NCI-H2107 treated with DMSO at 0.1 percent for 48 hours (cell line): ENCODE results near the gene GOLGA6C.
"Not testable (repeated sequence)": the region's sequence is repeated elsewhere in the genome, so short reads cannot be mapped to it uniquely, and the experiment has no call there.

Experiments used
- DNase-seq: peaks from one replicate; lab custom pipeline; 2025; ENCODE audit not compliant: unreplicated experiment; lab: John Stamatoyannopoulos, UW

Gene GOLGA6C

DNA sequence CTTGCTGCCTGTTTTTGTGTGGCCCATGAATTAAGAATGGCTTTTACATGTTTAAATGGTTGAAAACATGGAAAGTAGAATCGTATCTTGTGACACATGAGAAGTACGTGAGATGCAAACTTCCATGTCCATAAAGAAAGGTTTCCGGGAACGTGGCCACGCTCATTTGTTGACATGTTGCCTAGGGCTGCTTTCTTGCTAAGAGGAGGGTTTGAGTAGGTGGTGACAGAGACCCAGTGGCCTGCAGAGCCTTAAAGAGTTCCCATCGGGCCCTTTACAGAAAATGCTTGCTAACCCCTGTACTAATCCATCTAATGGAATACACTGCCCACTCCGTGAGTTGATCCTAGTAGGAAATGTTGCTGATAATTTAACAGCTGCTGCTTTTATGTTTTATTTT lies 31.0 kb upstream of the GOLGA6C start:
- not testable (repeated sequence) for DNase-seq

DNA sequence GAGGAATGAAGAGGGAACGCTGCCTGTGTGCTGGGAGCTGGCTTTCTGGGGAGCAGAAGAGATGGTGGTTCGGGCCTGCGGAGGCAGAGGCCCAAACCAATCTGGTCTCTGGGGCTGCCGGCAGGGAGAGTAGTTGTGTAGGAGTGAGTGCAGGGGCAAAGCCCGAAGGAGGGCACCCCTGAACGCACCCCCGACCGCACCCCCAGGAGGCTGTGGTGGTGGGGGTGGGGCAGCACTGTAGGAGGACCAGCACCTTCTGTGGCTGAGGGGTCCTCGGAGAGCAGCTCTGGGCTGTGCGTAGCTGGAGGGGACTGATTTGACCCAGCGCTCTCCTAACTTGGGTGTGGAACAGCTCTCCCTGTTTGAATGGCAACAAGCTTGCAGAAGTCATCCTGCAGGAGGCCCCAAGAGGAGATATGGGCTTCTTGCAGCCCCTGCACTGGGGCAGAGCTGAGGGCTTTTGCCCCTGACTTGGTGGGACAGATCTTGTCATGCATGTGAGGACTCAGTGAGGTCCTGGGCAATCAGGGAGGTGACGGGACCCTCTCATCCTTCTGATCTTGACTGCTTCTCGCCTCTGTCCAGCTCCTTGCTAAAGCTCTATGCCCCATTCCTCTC lies 30.4 kb upstream of the GOLGA6C start:
- no peak for DNase-seq

- DNase-seq = no peak
These were observed 29.3 kb upstream of the GOLGA6C start for GRCh38 chr15:75228787-75229186.

DNA sequence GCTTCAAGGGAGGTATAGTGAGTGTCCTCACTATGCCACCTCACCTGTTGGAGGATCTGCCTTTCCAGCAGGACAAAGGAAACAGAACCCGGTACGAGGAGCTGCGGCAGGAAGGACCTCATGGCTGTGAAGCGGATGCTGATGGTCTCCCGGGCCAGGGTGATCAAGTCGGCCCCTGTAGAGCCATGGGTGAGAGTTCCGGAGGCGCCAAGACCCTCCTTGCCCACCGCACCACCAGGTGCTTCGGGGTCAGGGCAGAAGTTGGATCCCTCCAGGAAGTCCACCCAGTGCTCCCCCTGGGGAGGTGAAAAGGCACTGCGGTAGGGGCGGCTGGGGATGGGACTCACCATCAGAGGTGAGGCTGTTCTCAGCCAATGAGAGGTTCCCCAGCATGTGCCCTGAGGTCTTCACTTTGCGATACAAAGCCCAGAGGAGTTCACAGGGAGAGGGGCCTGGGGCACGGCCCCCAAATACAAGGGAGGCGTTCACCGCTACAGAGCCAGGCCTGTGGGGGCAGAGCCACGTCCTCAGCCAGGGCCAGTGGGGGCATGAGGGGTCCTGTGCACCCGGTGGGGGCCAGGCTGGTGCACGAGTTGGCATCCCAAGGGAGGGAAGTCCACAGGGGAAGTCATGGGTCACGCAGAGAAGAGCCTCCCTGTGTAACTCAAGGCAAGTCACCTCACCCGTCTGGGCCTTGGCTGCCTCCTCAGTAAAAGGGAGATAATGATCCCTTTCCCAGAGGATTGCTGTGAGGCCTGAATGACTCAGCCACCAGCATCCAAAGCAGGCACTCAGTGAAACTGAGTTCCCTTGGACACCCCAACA lies 28.7 kb upstream of the GOLGA6C start:
- no peak for DNase-seq

GRCh38 chr15:75230016-75230343 lies 28.2 kb upstream of the GOLGA6C start:
- DNase-seq = no peak

DNA sequence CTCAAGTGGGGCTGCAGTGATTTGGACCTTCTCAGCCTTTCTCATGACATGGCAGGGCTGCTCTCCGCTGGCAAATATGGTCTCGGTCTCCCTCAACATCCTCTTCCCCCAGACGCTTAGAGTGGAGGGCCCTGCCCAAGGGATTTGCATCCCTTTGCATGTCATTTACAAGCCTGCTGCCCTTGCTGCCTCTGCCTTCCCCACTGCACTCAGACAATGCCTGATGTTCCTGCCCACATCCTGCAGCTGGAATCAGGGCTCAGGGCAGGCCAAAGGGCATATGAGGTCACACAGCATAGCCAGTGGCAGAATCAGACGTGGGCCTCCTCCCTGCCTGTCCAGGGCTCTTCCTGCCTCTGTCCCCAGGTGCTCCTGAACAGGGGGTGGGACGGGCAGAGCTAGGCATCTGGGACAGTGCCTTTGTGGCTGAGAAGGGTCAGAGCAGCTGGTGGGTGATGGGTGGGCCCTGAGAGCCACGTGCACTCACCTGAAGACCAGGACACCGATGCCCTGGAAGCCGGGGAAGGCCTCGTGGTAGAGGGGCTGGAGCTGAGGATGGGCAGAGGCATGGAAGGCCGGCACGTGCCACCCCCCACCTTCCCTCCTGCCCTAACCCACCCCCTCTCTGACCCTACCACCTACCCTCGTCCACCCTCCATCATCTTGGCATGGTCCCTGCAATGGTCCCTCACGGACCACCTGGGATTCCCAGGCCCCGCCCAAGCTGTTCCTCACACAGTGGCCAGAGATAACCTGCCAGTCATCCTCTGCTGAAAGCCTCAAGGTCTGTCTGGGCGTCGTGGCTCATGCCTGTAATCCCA lies 27.4 kb upstream of the GOLGA6C start:
- DNase-seq = no peak

- no peak for DNase-seq
These were observed 26.3 kb upstream of the GOLGA6C start for GRCh38 chr15:75231836-75232235.

DNA sequence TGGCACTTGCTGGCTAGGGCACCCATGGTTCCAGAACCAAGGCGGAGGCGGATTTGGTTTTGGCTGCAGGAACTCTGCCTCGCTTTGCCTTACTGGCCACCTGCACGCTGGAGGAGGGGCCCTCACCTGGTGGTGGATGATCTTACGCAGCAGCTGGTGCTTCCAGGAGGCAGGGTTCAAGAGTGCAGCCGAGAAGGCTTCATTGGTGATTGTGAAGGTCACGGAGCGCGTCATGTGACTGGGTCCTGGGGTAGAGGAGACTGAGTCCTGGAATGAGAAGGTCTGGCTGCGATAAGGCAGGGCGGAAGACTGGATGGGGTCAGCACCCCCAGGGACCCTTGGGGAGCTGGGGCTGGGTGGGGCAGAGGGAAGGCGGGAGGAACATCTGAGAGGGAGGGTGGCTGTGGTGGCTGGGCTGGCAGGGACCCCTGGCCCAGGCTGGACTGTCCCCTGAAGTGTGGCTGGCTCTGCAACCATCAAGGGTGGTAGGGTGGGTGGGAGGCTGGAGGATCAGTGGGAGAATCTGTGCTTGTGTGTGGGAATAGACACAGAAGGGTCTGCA lies 25.8 kb upstream of the GOLGA6C start:
- no peak for DNase-seq

DNA sequence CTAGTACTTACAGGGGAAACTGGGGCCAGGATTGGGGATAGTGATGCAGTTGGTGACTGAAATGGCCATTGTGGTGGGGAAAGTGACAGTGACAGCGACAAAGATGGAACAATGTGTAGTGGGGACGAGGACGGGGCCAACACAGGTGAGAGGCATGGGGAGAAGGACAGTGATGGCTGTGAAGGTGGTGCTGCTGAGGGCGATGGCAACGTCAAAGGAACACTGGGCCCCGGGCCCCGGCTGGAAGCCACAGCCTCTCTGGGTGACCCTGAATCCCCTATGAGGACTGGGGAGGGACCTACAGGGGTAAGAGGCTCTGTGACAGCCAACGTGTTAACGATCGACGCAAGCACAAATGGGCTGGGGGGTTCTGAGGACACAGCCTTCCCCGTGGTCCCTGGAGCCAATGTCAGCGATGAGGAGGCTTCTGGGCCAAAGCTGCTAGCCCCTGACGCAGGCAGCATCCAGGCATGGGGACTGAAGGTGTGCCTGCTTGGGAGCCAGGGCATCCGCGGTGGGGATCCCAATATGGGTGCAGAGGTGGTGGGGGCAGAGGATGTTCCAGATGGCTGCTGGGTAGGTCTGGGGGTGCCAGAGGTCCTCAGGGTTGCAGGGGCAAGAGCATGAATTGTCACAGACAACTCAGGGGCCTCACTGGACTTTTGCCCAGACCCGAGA lies 25.2 kb upstream of the GOLGA6C start:
- no peak for DNase-seq

- DNase-seq = no peak
These were observed 24.5 kb upstream of the GOLGA6C start for GRCh38 chr15:75233504-75234190.

DNA sequence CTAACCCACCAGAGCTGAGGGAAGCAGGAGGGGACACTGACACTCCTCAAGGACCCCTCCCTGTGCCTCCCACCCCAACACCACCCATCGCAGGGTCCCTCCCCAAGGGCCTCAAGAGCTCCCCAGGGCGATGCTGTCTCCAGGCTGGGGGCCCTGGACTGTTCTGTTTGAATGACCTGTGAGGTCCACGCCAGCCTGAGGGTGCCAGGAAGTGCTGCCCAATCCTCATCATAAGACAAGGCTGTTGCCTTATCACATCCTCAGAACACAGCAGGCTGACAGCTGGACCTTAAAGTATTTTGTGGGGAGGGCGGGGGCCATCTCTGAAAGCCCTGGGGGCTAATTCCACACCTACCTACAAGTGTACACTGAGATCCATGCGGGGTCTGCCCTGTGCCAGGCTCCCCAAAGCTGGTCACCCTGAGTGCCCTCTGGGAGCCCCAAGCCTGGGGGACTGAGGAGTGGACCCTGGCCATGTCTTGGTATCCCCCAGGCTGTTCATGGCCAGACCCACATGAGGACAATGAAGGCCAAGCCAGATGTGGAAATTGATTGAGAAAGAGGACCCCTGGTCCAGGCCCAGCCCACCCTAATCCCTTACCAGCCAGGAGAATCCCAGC lies 23.8 kb upstream of the GOLGA6C start:
- no peak for DNase-seq

DNA sequence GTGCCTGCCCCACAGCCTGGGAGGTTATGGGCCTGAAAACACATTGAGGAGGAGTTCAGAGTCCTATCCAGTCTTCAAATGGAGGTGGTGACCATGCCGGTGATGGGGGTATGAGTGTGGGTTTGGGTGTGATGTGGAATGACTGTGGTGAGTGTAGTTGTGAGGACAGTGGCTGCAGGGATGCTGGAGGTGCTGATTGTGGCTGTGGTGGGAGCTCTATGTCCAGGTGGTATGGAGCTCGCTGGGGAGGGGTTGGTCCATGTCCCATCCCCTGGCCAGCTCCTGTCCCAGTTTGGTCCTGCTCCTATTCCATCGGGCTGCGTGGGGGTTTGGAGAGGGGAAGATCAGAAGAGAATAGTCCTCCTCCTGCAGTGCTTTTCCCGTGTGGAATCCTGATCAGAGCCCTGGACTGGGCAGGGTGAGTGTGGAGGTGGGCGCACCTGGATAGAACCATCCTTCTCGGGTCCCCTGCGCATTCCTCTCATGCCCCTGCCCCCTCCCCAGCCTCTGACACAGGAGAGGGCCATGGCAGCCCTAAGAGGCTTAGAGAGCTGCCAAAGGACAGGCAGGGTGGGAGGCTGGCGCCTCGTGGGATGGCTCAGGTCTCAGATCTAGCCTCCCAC lies 23.0 kb upstream of the GOLGA6C start:
- no peak for DNase-seq

DNA sequence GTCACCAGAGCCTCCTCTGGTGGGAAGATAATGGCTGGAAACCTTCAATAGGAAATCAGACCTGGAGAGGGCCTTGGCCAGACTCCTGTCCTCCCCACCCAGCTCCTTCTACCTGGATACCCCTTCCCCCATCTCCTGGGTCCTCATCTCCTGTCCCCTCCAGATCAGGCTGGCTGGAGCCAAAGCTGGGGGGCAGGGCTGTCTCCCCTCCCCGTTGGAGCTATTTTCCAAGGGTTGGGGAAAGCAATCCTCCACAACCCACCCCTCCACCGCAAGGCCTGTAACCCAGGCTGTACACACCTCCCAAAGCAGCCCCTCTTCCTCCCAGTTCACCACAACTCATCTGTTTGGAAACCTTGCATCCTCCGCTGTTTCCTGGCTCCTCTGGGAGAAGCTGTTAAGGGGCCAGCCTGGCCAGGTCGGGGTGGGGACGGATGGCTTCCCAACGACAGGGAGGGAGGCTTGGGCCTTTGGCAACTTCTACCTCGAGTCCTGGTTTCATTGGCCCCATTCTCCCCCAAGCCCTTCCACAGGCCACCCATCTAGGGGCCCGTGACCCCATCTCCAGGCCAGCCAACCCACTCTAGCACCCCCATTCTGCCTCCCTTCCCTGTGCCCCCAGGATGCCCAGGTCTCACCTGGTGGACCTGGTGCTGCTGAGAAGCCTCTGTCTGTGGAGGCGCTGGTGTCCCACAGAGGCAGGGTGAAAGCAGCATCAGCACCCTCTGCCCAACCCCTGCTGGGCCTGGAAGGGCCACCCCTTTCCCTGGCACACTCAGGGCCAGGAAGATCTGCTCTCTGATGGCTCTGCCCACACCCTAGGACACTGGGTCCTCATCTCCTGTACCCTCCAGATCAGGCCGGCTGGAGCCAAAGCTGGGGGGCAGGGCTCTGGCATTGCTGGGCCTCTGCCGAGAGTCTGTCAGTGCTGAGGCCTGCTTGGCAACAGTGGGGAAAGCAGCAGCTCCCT lies 22.1 kb upstream of the GOLGA6C start:
- DNase-seq = no peak

GRCh38 chr15:75237316-75237982 lies 20.7 kb upstream of the GOLGA6C start:
- DNase-seq = no peak

DNA sequence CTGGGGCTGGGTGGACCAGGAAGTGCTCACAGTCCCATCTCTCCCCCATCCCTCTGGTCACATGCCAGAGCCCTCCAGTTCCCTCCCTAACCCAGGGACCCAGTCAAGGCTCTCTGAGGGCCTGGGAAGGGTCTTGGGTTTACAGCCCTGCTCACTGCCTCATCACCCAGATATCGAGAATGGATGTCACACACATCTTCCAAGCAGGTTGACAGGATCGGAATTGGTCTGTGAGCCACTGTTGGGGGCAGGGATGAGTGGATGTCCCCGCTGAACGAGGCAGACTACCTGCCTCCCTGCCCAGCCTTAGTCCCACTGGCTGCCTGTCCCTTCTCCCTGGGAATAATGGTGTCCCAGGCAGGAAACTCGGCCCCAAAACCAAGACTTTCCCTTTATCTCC lies 20.0 kb upstream of the GOLGA6C start:
- no peak for DNase-seq

- not testable (repeated sequence) for DNase-seq
These were observed 12.4 kb upstream of the GOLGA6C start for GRCh38 chr15:75245741-75246140.

DNA sequence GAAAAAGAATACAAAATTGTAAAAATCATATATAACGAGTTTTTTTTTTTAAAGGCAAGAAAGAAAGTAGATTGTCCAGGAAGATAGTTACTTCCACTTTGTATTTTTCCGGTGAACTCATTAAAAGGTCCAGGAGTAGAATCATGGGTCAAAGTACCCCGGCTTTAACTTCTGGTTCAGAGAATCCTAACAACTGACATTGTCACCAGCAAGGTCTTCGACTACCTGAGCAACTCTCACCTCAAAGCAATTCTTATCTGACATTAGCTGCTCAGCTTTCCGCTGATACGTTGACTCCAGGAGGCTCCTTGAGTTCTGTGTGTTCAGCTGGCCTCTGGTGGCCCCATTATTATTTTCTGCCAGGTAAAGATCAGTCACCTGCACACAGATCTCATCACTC lies 9.1 kb upstream of the GOLGA6C start:
- DNase-seq = not testable (repeated sequence)

DNA sequence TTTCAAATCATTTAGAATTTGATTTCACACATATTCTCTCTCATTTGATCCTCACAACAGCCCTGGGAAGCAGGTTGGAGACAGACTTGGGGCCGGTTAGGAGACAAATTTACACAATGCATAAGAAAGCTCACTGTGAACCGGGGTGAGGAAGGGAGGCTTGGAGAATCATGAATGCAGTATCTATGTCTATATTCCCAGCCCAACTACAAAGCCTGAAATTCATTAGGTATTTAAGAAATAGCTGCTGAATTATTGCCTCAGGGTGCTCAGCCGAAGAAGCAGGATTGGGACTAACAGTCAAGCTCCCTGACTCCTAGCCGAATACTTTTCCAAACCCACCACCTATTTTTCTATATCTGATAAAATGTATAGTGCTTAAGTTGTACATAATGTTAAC lies 8.4 kb upstream of the GOLGA6C start:
- DNase-seq = no peak
